ENCODE results near the gene ATP2A3.

The ATP2A3 gene

DNA sequence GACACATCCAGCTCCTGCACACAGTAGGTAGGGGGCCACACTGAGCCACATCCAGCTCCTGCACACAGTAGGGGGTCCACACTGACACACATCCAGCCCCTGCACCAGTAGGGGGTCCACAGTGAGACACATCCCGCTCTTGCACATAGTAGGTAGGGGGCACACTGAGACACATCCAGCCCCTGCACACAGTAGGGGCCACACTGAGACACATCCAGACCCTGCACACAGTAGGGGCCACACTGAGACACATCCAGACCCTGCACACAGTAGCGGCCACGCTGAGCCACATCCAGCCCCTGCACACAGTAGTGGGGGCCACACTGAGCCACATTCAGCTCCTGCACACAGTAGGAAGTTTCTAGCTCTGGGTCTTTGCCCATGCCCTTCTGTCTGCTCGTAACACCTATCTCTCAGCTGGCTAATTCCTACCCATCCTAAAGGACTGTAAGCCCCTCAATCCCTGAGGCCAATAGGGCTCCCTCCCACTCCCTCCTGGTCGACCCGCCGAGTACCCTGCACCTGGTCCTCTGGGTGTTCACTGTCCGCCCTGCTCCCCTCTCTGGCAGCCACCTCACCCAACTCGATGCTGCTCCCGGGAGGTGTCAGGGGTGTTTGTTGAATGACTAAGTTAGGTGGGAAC is 9.4 kb upstream of the ATP2A3 start:
- TF ChIP-seq, protein P1, sequence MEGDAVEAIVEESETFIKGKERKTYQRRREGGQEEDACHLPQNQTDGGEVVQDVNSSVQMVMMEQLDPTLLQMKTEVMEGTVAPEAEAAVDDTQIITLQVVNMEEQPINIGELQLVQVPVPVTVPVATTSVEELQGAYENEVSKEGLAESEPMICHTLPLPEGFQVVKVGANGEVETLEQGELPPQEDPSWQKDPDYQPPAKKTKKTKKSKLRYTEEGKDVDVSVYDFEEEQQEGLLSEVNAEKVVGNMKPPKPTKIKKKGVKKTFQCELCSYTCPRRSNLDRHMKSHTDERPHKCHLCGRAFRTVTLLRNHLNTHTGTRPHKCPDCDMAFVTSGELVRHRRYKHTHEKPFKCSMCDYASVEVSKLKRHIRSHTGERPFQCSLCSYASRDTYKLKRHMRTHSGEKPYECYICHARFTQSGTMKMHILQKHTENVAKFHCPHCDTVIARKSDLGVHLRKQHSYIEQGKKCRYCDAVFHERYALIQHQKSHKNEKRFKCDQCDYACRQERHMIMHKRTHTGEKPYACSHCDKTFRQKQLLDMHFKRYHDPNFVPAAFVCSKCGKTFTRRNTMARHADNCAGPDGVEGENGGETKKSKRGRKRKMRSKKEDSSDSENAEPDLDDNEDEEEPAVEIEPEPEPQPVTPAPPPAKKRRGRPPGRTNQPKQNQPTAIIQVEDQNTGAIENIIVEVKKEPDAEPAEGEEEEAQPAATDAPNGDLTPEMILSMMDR (IDR thresholded peaks at IDR 0.05; ENCODE audit: borderline replicate concordance, control extremely low read depth, extremely low read depth, insufficient read depth, missing control alignments) = no peak
- DNase-seq (ENCODE audit: low spot score) = no peak
- in situ Hi-C loops (cut with MboI; ENCODE audit: low sequenced_read_pairs, unreplicated experiment) = no loop called here

DNA sequence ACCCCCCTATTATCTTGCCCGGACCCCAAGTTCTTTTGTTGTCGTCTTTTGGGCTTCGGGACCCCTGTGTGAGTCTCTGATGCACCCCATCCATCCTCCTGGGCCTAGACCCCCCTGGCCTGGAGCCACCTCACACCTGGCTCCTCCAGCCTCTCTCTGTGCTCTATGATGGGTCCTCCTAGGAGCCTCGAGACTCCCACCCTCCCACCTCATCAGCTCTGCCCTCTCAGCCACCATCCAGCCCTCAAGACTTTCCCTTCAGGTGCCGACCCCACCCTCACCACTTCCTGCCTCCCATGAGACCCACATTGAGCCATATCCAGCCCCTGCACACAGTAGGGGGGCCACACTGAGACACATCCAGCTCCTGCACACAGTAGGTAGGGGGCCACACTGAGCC is 8.7 kb upstream of the ATP2A3 start:
- no peak for DNase-seq (ENCODE audit: low spot score)
- TF ChIP-seq, protein P1 (IDR thresholded peaks at IDR 0.05; ENCODE audit: borderline replicate concordance, control extremely low read depth, extremely low read depth, insufficient read depth, missing control alignments) = no peak
- in situ Hi-C loops (cut with MboI; ENCODE audit: low sequenced_read_pairs, unreplicated experiment) = no loop called here

DNA sequence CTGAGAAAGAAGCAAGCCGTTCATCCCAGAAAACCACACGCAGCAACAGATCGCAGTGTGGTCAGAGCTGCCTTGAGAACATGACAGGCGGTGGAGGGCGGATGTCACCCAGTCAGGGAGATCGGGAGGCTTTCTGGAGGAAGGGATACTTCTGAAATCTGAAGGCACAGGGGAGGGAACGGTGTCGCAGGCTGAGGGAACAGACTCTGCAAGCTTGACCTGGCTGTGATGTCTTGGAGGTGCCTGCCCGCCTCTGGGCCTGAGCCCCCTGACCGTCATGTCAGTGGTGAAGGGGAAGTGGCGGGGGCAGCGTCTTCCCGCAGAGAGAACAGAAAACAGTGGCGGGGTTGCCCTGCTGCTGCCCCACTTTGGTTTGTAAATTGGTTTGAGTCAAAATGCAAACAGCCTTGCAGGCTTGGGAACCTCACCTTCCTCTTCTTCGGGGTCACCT is 8.1 kb upstream of the ATP2A3 start:
- TF ChIP-seq, protein P1 (IDR thresholded peaks at IDR 0.05; ENCODE audit: borderline replicate concordance, control extremely low read depth, extremely low read depth, insufficient read depth, missing control alignments) = no peak
- DNase-seq (ENCODE audit: low spot score) = no peak
- in situ Hi-C loops (cut with MboI; ENCODE audit: low sequenced_read_pairs, unreplicated experiment) = no loop called here

DNA sequence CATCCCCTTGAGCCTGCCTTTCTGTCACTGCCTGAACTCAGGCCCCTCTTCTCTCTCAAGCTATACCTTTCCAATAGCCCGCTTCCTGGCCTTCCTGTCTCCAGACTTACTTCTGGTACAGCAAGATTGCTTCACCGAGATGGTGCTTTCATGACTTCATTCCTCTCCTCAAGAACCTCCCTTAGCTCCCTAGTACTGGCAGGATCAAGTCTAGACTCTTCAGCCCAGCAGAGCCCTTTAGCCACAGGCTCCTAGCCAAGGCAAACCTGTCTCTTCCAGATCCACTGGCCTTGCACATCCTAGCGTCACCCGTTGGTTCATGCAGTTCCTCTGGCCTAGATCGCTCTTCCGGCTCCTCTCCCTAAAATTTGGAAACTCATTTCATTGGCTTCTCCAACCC is 6.4 kb upstream of the ATP2A3 start:
- TF ChIP-seq, protein P1 (IDR thresholded peaks at IDR 0.05; ENCODE audit: borderline replicate concordance, control extremely low read depth, extremely low read depth, insufficient read depth, missing control alignments) = no peak
- in situ Hi-C loops (cut with MboI; ENCODE audit: low sequenced_read_pairs, unreplicated experiment) = no loop called here
- no peak for DNase-seq (ENCODE audit: low spot score)

DNA sequence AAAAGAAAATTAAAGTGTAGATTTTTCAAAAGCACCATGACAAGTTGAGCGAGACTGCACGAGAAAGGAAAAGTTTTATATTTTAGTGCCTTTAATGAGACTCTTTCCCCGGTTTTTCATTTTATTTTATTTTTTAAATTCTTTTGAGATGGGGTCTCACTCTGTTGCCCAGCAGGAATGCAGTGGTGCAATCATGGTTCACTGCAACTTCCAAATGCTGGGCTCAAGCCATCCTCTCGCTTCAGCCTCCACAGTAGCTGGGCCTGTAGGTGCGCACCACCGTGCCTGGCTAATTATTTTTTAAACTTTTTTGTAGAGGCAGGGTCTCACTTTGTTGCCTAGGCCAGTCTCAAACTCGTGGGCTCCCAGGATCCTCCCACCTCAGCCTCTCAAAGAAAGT is 5.7 kb upstream of the ATP2A3 start:
- in situ Hi-C loops (cut with MboI; ENCODE audit: low sequenced_read_pairs, unreplicated experiment) = no loop called here
- no peak for DNase-seq (ENCODE audit: low spot score)
- TF ChIP-seq, protein P1 (IDR thresholded peaks at IDR 0.05; ENCODE audit: borderline replicate concordance, control extremely low read depth, extremely low read depth, insufficient read depth, missing control alignments) = no peak

DNA sequence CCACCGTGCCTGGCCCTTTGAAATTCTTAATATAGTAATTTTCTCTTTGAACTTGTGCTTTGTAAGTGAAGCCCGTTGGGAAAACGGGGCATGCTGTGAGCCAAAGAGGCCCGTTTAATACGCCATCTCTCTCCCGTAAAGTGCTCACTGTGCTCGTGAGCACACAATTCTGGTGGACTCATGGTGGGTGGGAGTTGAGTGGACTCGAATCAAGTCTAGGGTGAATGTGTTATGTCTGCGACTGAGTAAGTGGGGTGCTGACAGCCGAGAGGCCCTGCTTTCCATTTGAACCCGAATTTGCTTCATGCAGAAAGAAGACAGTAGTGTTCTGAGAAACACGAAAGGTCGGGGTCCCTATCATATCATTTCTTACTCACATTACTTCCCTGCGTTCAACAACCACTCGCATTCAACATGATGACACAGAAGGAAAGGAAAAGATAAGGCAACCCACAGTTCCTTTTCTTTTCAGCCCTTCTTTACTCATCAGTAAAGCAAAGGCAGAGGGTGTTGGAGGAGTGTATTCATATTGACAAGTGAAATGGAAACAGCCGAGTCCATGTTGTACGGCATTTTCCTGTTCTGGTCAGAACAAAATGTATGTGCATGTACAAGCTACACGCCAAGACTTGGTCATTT is 4.8 kb upstream of the ATP2A3 start:
- in situ Hi-C loops (cut with MboI; ENCODE audit: low sequenced_read_pairs, unreplicated experiment) = no loop called here
- TF ChIP-seq, protein P1 (IDR thresholded peaks at IDR 0.05; ENCODE audit: borderline replicate concordance, control extremely low read depth, extremely low read depth, insufficient read depth, missing control alignments) = no peak
- DNase-seq (ENCODE audit: low spot score) = no peak

Data from GM13976 (cell line).